Astrocyte (in vitro differentiated cells and primary cell): ENCODE measurements around the gene PDZD7.

Experiments
- CTCF ChIP-seq: IDR thresholded peaks from 2 replicates; pipeline ENCODE4 v1.5.1; 2011; ENCODE audit warnings: low read depth, mild to moderate bottlenecking, inconsistent platforms, low read length, moderate library complexity; ENCODE audit not compliant: insufficient read depth
- EZH2 ChIP-seq: IDR thresholded peaks from 2 replicates; pipeline ENCODE4 v1.6.1; 2012; ENCODE audit warnings: mild to moderate bottlenecking, low read length, inconsistent platforms; ENCODE audit not compliant: insufficient read depth

DNA sequence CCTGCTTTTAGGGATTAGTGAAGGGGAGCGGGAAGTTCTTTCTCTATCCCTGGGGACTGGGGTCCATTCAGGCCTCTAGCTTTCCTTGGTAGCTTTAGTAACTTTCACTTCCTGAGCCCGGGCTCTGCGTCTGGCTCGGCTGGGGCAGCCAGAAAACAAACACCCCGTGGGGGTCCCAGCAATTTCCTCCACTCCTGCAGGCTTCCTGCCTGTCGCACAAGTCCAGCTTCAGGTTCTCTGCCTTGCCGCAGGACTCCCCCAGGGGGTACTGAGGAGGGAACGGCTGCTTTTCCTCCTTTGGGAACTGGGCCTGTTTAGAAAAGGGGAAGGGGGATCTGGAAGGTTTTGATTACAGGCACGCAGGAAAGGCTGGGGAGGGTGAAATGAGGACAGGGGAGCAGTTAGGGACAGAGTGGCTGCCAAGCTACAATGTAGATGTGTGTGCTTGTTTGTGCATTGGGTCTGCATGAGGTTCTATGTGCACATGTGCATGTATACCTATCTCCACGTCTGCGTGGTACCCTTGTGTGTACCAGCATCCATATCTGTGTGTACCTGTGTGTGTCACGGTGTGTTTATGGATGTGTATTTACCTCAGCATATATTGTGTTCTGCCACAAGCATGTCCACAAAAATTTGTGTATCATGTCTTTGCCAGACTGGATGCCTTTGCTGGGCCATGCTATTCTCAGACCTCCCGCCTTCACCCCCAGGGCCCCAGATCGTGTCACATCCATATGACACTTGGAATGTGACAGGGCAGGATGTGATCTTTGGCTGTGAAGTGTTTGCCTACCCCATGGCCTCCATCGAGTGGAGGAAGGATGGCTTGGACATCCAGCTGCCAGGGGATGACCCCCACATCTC, 32.9 kb upstream of the PDZD7 start:
- TF ChIP-seq EZH2 = no peak
- no peak for TF ChIP-seq CTCF
